Activated CD4-positive, CD25-positive, alpha-beta regulatory T cell treated with anti-CD3 and anti-CD28 coated beads, Interleukin-2, amount 50 U/mL, for 16 hours (primary cell): ENCODE results near the gene SYT17.

Experiments
- DNase-seq: peaks from one replicate; pipeline ENCODE4 v3.0.0-alpha.2; 2020; ENCODE audit warnings: low read depth, low spot score

The SYT17 gene

GRCh38 chr16:19299565-19299964 is 131.5 kb downstream of the SYT17 start:
- DNase-seq = no peak

GRCh38 chr16:19301931-19302330 is 133.9 kb downstream of the SYT17 start:
- no peak for DNase-seq

DNA sequence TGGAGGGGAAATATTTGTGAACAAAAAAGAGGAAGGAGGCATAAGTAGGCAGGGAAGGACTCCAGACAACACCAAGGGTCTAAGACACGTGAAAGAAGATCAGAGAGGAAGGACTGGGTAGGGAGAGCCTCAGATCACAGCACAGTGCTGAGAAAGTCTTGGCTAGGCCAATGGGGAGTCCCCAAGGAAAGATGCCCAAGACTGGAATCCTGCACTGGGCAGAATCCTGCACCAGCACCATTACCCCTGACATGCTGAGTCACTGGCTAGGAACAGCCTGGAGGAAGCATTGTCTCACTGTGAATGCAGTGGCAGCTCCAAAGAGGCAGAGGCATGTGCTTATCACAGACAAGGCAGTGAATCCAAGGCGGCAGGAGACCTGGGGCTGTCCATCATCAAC is 136.7 kb downstream of the SYT17 start:
- DNase-seq = no peak

DNA sequence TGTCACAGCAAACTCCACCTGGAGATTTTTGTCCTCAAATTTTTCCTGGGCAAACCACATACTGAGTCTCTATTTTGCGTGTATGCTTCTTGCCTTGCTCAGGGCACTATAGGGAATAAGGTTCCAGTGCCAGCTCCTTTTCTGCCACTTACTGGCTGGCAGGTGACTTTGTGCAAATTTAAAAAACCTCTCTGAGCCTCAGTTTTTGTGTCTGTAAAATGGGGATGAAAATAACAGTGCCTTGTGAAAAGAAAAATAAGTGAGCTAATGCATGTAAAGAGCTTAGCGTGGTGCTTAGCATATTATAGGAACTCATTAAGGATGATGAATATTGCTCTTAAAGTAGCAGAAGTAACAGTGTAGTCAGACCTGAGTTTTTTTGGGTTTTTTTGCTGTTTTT is 137.4 kb downstream of the SYT17 start:
- no peak for DNase-seq

DNA sequence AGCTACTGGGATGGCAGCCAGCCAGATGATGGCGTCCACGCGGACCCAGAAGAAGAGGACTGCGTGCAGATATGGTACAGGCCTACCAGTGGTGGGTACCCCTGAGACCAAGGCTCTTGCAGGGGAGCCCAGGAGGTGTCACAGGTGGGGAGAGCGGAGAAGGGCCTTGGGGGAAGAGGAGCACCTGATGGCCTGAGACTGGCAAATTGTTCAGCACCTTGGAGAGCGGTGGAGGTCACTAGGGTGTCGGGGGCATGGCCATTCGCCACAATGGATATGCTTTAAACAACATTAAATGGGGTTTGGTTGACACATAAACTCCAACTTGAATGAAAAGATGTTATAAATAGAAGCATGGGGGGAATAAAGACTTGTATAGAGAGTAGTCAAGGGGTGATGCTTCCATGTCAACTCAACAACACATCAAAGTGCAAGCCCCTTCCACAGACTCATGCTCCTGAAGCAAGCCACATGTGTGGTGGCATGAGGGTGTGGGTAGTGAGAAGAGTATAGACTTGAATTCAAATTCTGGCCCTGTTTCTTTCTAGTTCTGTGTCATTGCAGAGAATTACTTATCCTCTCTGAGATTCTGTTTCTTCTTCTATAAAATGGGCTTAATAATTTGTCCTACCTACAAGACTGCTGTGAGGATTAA is 139.7 kb downstream of the SYT17 start:
- DNase-seq = no peak

DNA sequence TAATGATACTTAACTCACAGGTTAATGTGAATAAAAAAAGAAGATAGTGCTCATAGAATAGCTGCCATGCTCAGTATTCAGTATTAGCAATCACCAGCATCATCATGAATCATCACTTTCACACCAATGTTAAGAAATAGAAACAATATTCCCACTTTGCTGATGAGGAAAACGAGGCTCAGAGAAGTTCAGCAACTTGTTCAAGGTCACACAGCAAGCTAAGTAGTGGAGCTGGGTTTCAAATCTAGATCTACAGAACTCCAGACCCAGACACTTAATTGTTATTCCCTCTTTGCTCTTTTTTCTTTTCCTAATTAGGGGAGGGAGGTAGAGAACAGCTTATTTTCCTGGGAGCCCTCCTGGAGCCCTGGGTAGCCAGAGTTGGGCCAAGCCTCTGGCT is 140.4 kb downstream of the SYT17 start:
- DNase-seq = no peak

DNA sequence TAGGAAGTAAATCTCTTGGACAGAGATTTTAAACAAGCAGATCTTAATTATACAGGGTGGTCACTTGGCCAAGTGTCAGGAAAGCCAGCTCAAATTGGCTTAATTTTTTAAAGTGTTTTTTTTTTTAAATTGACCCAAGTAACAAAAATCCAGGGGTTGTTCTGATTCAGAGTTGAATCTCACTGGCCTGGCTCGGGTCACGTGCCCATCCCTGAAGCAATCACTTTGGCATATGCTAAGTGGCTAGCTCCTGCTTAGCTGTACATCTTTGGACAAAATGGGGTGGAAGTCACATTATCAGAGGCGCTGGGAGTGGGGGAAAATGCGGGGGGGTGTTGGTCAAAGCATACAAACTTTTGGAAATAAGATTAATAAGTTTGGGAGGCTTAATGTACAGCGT is 141.1 kb downstream of the SYT17 start:
- no peak for DNase-seq

DNA sequence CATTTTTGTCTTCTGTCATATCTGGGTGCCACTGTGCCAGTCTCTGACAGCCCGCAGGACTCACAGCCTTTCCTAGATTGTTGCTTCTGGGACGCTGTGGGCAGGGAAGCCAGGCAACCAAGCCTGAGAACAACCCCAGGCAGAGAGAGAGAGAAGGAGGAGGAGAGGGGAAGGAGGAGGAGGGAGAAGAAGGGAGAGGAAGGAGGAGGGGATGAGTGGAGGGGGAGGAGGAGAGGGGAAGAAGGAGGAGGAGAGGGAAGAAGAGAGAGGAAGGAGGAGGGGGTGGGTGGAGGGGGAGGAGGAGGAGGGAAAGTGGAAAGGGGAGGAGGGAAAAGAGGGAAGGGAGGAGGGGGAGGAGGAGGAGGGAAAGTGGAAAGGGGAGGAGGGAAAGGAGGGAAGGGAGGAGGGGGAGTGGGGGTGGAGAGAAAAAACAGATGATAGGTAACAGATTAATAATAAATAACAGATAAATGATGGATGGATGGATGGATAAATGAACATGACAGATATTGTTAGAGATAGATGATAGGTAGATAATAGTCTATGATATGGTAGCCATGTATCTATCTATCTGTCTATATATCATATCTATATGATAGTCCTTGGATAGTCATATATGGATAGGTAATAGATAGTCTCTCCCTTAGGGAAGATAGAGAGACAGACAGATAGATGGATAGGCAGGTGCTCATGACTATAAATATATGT is 146.8 kb downstream of the SYT17 start:
- no peak for DNase-seq

GRCh38 chr16:19315889-19316433 is 147.9 kb downstream of the SYT17 start:
- DNase-seq = no peak

DNA sequence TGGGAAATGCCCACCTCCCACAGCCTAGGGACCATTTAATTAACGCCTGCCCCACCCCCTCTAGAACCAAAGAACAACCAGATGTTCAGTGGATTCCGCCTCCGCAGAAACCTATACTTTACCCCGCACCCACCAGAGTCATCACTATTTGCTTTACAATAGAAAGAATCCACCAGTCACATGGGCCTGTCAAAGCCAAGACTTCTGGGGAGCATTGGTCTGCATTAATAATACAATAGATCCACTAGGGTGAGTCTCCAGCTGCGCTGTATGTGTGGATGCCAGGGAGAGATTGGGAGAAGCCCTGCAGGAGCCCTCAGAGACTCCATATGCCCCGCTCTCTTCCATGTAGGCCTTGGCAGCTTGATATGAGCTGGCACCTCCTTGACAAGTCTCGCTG is 148.8 kb downstream of the SYT17 start:
- no peak for DNase-seq
